Activated effector memory CD4-positive, alpha-beta T cell treated with Interleukin-2 at 50 U/mL for 16 hours (primary cell): ENCODE measurements around the gene YIF1A.
"Not testable (repeated sequence)": the region's sequence is repeated elsewhere in the genome, so short reads cannot be mapped to it uniquely, and the experiment has no call there.

Experiments used
- DNase-seq: peaks from one replicate; pipeline ENCODE4 v3.0.0-alpha.2; 2020

The YIF1A gene

GRCh38 chr11:66285250-66285947, 3.5 kb downstream of the YIF1A start:
- DNase-seq, result no peak

GRCh38 chr11:66284526-66285078, 4.3 kb downstream of the YIF1A start:
- DNase-seq, result no peak

GRCh38 chr11:66283461-66284105, 5.4 kb downstream of the YIF1A start:
- DNase-seq, result no peak

GRCh38 chr11:66282468-66283455, 6.2 kb downstream of the YIF1A start:
- DNase-seq, result peak; percentile 97

- no peak for DNase-seq
Measured at GRCh38 chr11:66281776-66282467, 7.0 kb downstream of the YIF1A start.

GRCh38 chr11:66281001-66281400, 7.9 kb downstream of the YIF1A start:
- no peak for DNase-seq

- DNase-seq, result no peak
Measured at GRCh38 chr11:66280428-66280827, 8.5 kb downstream of the YIF1A start.

- DNase-seq, result no peak
Measured at GRCh38 chr11:66279092-66279734, 9.7 kb downstream of the YIF1A start.

- no peak for DNase-seq
Measured at GRCh38 chr11:66278363-66279091, 10.4 kb downstream of the YIF1A start.

- peak; percentile 42 for DNase-seq
Measured at GRCh38 chr11:66277471-66278362, 11.2 kb downstream of the YIF1A start, which contains the start of gene CNIH2. Gene CNIH2, plus strand, starts transcription at chr11:66278175. Its CDS starts 282 bp downstream, at chr11:66278457.

GRCh38 chr11:66277064-66277463, 11.9 kb downstream of the YIF1A start:
- DNase-seq, result not testable (repeated sequence)

GRCh38 chr11:66276619-66277018, 12.3 kb downstream of the YIF1A start:
- DNase-seq, result not testable (repeated sequence)

- no peak for DNase-seq
Measured at GRCh38 chr11:66275984-66276612, 12.8 kb downstream of the YIF1A start.

- DNase-seq, result no peak
Measured at GRCh38 chr11:66275396-66275795, 13.5 kb downstream of the YIF1A start.

- no peak for DNase-seq
Measured at GRCh38 chr11:66274219-66274618, 14.7 kb downstream of the YIF1A start.

GRCh38 chr11:66272596-66272995, 16.3 kb downstream of the YIF1A start:
- DNase-seq, result no peak

- DNase-seq, result no peak
Measured at GRCh38 chr11:66271816-66272215, 17.1 kb downstream of the YIF1A start.

- no peak for DNase-seq
Measured at GRCh38 chr11:66268952-66269905, 19.7 kb downstream of the YIF1A start.
